K562 (cell line): Measurements from ENCODE around the gene PEX6. TPM values are rescaled to one million over a fixed set of nuclear protein-coding genes. Genes with fewer than 3 reads are reported as not detected.
A peak's percentile ranks its signal among the peaks of the same experiment; 100 is the strongest.

Experiments used
- ATAC-seq: fragments of 200-7000 bp; cut with Tn5 transposase; 3 replicates; pipeline ENCODE4 v1.9.1; 2020; ENCODE audit warnings: moderate library complexity
- BruUV-seq: library from RNA; stranded (reverse); fragments of 400-500 nt; replicated peaks from 2 replicates; lab custom pipeline; 2021; lab: Mats Ljungman, UMichigan
- CTCF ChIA-PET: fragments of 300-600 bp; formaldehyde crosslinking; extraction: SDS; loops from one replicate; lab custom pipeline; 2021; ENCODE audit warnings: low intra/inter-chr PET ratio; lab: Yijun Ruan, JAX
- POLR2A ChIA-PET: fragments of 300-600, 350-650 bp; sonication (Branson Sonifier 250); formaldehyde crosslinking; extraction: SDS; loops from one replicate; lab custom pipeline; 2021; ENCODE audit warnings: antibody characterized with exemption, inconsistent platforms; lab: Yijun Ruan, JAX
- DNase-seq, 4 experiments: peaks; one replicate each; pipeline versions ENCODE4 v3.0.0 to v3.0.0-alpha.2; 2011 to 2018; ENCODE audit warnings: low spot score in 3 of 4, mixed read lengths in 3 of 4; ENCODE audit errors: extremely low read depth in 1 of 4
- FAIRE-seq: peaks from 2 replicates; lab custom pipeline; 2011; peaks lifted over from hg19 to GRCh38; lab: Jason Lieb, UNC
- H2AFZ ChIP-seq: 2 replicates; pipeline ENCODE4 v1.6.0; 2011; ENCODE audit warnings: low read depth, low read length, control low read depth, inconsistent platforms
- H3K27ac ChIP-seq: fragments of 200-600 bp; 3 replicates; pipeline ENCODE4 v1.8.0; 2011; ENCODE audit warnings: low read depth, mild to moderate bottlenecking, control low read depth, inconsistent platforms, low read length, moderate library complexity, mixed read lengths; ENCODE audit errors: extremely low read depth
- H3K27me3 ChIP-seq, 2 experiments: fragments of 300-600 bp in 1 of 2; 2 replicates in 1 of 2; 3 replicates in 1 of 2; pipeline versions ENCODE4 v1.6.0 to v1.8.0; 2011; ENCODE audit warnings: inconsistent platforms in 2 of 2, low read length in 2 of 2, mild to moderate bottlenecking in 1 of 2, mixed read lengths in 1 of 2, moderate library complexity in 1 of 2; ENCODE audit not compliant: control insufficient read depth in 2 of 2, insufficient read depth in 2 of 2
- H3K36me3 ChIP-seq: fragments of 300-600 bp; 3 replicates; pipeline ENCODE4 v1.8.0; 2011; ENCODE audit warnings: mild to moderate bottlenecking, low read length, inconsistent platforms; ENCODE audit not compliant: control insufficient read depth, insufficient read depth
- H3K4me1 ChIP-seq, 2 experiments: fragments of 200-600 bp in 1 of 2; replicated peaks in 1 of 2; 2 replicates in 1 of 2; 3 replicates in 1 of 2; pipeline versions ENCODE4 v1.5.1 to v1.8.0; 2011; ENCODE audit warnings: inconsistent platforms in 2 of 2, low read length in 2 of 2, mild to moderate bottlenecking in 1 of 2, mixed read lengths in 1 of 2, moderate library complexity in 1 of 2; ENCODE audit not compliant: control insufficient read depth in 2 of 2, insufficient read depth in 2 of 2
- H3K4me2 ChIP-seq: 2 replicates; pipeline ENCODE4 v1.6.1; 2011; ENCODE audit warnings: low read length, control low read depth, inconsistent platforms, mixed read lengths; ENCODE audit not compliant: insufficient read depth
- H3K4me3 ChIP-seq: fragments of 200-600 bp; sonication (generic), shearing (Covaris generic); 2 replicates; pipeline ENCODE4 v1.5.1; 2016; ENCODE audit warnings: control low read depth, inconsistent platforms
- H3K79me2 ChIP-seq: fragments of 200-600 bp; 3 replicates; pipeline ENCODE4 v1.8.0; 2011; ENCODE audit warnings: low read length, inconsistent platforms; ENCODE audit not compliant: control insufficient read depth, insufficient read depth
- H3K9ac ChIP-seq, 2 experiments: 2 replicates each; pipeline versions ENCODE4 v1.6.0 to v1.6.1; 2011; ENCODE audit warnings: low read depth in 2 of 2, low read length in 2 of 2, control low read depth in 1 of 2, inconsistent platforms in 1 of 2, mild to moderate bottlenecking in 1 of 2, mixed read lengths in 1 of 2; ENCODE audit not compliant: insufficient read depth in 1 of 2
- H3K9me1 ChIP-seq: one replicate; pipeline ENCODE4 v1.6.0; 2011; ENCODE audit warnings: inconsistent platforms, mild to moderate bottlenecking, low read length, moderate library complexity; ENCODE audit not compliant: control insufficient read depth, insufficient read depth
- H3K9me3 ChIP-seq: replicated peaks from 2 replicates; pipeline ENCODE4 v1.5.1; 2011; ENCODE audit warnings: low read depth, low read length, inconsistent platforms; ENCODE audit not compliant: control insufficient read depth, insufficient read depth
- H4K20me1 ChIP-seq: replicated peaks from 2 replicates; pipeline ENCODE4 v1.6.1; 2011; ENCODE audit warnings: low read length, inconsistent platforms, mixed read lengths; ENCODE audit not compliant: control insufficient read depth, insufficient read depth
- CREM ChIP-seq: IDR thresholded peaks from 2 replicates; pipeline ENCODE4 v1.6.1; 2014; ENCODE audit warnings: antibody characterized with exemption, low read depth
- MCM7 ChIP-seq, 2 experiments: fragments of 450-650 bp; IDR thresholded peaks; 2 replicates each; pipeline ENCODE4 v1.6.1; 2016 to 2018
- RBM14 ChIP-seq: fragments of 200-400 bp; formaldehyde crosslinking; IDR thresholded peaks from 2 replicates; pipeline ENCODE4 v1.6.1; 2018; ENCODE audit warnings: low read depth, mild to moderate bottlenecking, low read length, moderate library complexity, borderline replicate concordance; ENCODE audit not compliant: insufficient read depth
- SIN3A ChIP-seq, 2 experiments: fragments of 150-350 bp in 1 of 2; IDR thresholded peaks; 2 replicates each; pipeline ENCODE4 v1.6.1; 2011 to 2016; ENCODE audit warnings: borderline replicate concordance in 2 of 2, low read depth in 2 of 2, low read length in 2 of 2, mild to moderate bottlenecking in 2 of 2, moderate library complexity in 2 of 2; ENCODE audit not compliant: control insufficient read depth in 1 of 2
- TEAD4 ChIP-seq, 2 experiments: sonication (generic) in 1 of 2; formaldehyde crosslinking in 1 of 2; IDR thresholded peaks; 2 replicates each; pipeline versions ENCODE4 v1.6.1 to v1.8.0; 2012 to 2022; ENCODE audit warnings: borderline replicate concordance in 1 of 2, inconsistent platforms in 1 of 2, low read length in 1 of 2, mild to moderate bottlenecking in 1 of 2, missing genetic modification reagents in 1 of 2
- U2AF2 ChIP-seq: fragments of 200-400 bp; formaldehyde crosslinking; optimal IDR thresholded peaks from 2 replicates; pipeline ENCODE3; 2017; ENCODE audit warnings: low read depth, mild to moderate bottlenecking, low read length
- ZKSCAN8 ChIP-seq: fragments of 200-800 bp; sonication (Bioruptor generic); IDR thresholded peaks from 2 replicates; pipeline ENCODE4 v1.6.1; 2016; ENCODE audit warnings: missing genetic modification characterization, missing compliant biosample characterization
- ZNF282 ChIP-seq: sonication (generic); formaldehyde crosslinking; IDR thresholded peaks from 2 replicates; pipeline ENCODE4 v1.8.1; 2023; ENCODE audit warnings: missing genetic modification reagents
- ZNF3 ChIP-seq: fragments of 250-450 bp; sonication (Bioruptor Pico); IDR thresholded peaks from 2 replicates; pipeline ENCODE4 v1.5.0; 2021; ENCODE audit warnings: mild to moderate bottlenecking, moderate library complexity
- ZNF766 ChIP-seq: fragments of 200-800 bp; sonication (Bioruptor generic); conservative IDR thresholded peaks from 2 replicates; pipeline ENCODE4 v1.6.1; 2016; ENCODE audit warnings: missing genetic modification characterization, missing compliant biosample characterization
- WGBS: fragments of 100-300 bp; shearing (Covaris generic); methylation state at CpG from one replicate; pipeline ENCODE4 v1.1.6; 2016; ENCODE audit warnings: low coverage, mixed read lengths; ENCODE audit not compliant: insufficient coverage; ENCODE audit errors: missing lambda C conversion rate; 5-methylcytosine and 5-hydroxymethylcytosine counted together
- in situ Hi-C: fragments of 300-500 bp; cut with MboI; formaldehyde crosslinking; loops from 4 replicates; pipeline ENCODE4 v1.15.0; 2018; ENCODE audit warnings: inconsistent platforms, mixed read lengths
- intact Hi-C: fragments of 100-400 bp; cut with micrococcal nuclease; formaldehyde crosslinking; loops from 2 replicates; pipeline ENCODE4 v1.14.2; 2022
- polyA plus RNA-seq, 8 experiments: library from polyadenylated mRNA; depleted of rRNA in 4 of 8; stranded (reverse) in 5 of 8; unstranded in 3 of 8; fragments of >200 nt; fragmentation: Nextera tagmentation in 2 of 8; fragmentation: Illumina TruSeq in 1 of 8; extraction: Ambion mirVana in 2 of 8; extraction: Trizol in 1 of 8; gene quantifications; 2 replicates each; pipeline versions ENCODE4 v1.2.1 to v1.2.3, GENCODE V29; 2011 to 2014; ENCODE audit warnings: inconsistent platforms in 1 of 8, missing spikeins in 1 of 8
- total RNA-seq, 7 experiments: library from RNA; depleted of rRNA in 6 of 7; stranded (reverse); fragments of >200 nt in 6 of 7; fragmentation: Illumina TruSeq in 2 of 7; extraction: Trizol in 2 of 7; gene quantifications; 2 replicates each; pipeline versions ENCODE4 v1.2.1 to v1.2.3, GENCODE V29; 2011 to 2021; ENCODE audit warnings: low replicate concordance in 1 of 7
- TF ChIP-seq, protein P1 (sequence below): fragments of 250-450 bp; sonication (Bioruptor Pico); IDR thresholded peaks from 2 replicates; pipeline ENCODE4 v1.4.0; 2020; ENCODE audit warnings: mild to moderate bottlenecking, moderate library complexity, borderline replicate concordance
- TF ChIP-seq, protein P2 (sequence below): fragments of 450-650 bp; IDR thresholded peaks from 2 replicates; pipeline ENCODE4 v1.6.1; 2018; ENCODE audit not compliant: partially characterized antibody

The PEX6 gene
- total and polyA plus RNA-seq, 9 of the 15 experiments (the other 6 are each of a cell fraction or from before 2014, with no cell fraction given): 0.17 to 20.8 (median 6.9) TPM

DNA sequence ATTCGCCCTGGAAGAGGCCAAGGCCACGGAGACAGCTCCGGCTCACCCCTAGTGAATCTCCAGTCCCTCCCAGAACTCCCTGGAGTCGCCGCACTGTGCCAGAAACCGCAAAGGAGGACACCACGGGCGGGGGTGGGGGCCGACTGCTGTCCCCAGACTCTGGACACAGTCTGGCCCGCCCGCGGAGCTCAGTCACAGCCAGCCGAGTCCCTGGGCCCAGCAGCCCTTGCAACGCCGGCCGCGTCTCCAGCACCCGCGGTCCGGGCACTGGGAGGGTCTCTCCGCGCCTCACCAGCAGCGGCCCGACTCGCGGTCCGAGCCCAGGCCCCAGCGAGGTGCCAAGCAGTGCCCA is 518 bp downstream of the PEX6 start:
- no TSS peak for BruUV-seq
- peak overlapping the region; percentile 88 for H3K27ac ChIP-seq
- ATAC-seq (peak; percentile 78), FAIRE-seq (no peak), DNase-seq (peak; percentile 79 to 83 (median 82))
- under 1% methylated on average over 28 of the region's 28 CpGs for WGBS
- ChIA-PET POLR2A (interaction anchor here (0.5 to 2.5 kb wide), 11 partner anchors 8 to 1267 kb away, joined by 3 to 13 read pairs (median 8); partner anchors contain the start of genes CNPY3, KLHDC3, MEA1 and RPL7L1), CTCF (no interaction called here)
- H3K79me2 ChIP-seq: peaks cover 46% of the 10 kb centered on the region
- in situ Hi-C loops: no loop called here
- intact Hi-C loops: loop anchor here (1.0 to 2.0 kb wide), 2 partner anchors 36 to 49 kb away; partner anchors contain the start of genes CNPY3 and KLHDC3
- peaks cover 32% of the 10 kb centered on the region for H3K36me3 ChIP-seq
- H3K9me1 ChIP-seq: no peaks in the 10 kb centered on the region
- H2AFZ ChIP-seq: no peak overlapping the region; the same call in 1 of the 2 replicates
- H3K4me1 ChIP-seq: peaks cover 21 to 32% of the 10 kb centered on the region in 2 experiments; a peak in 4 of 5 replicates
- peak overlapping the region; percentile 90 for H3K4me2 ChIP-seq
- peak overlapping the region; percentile 95 for H3K4me3 ChIP-seq
- peaks cover 5% of the 10 kb centered on the region; the same call in 1 of the 2 replicates for H4K20me1 ChIP-seq
- peak overlapping the region; percentile 96 to 100 for H3K9ac ChIP-seq
- H3K27me3 ChIP-seq: no peaks in the 10 kb centered on the region
- no peaks in the 10 kb centered on the region for H3K9me3 ChIP-seq
- TF ChIP-seq, protein P1, sequence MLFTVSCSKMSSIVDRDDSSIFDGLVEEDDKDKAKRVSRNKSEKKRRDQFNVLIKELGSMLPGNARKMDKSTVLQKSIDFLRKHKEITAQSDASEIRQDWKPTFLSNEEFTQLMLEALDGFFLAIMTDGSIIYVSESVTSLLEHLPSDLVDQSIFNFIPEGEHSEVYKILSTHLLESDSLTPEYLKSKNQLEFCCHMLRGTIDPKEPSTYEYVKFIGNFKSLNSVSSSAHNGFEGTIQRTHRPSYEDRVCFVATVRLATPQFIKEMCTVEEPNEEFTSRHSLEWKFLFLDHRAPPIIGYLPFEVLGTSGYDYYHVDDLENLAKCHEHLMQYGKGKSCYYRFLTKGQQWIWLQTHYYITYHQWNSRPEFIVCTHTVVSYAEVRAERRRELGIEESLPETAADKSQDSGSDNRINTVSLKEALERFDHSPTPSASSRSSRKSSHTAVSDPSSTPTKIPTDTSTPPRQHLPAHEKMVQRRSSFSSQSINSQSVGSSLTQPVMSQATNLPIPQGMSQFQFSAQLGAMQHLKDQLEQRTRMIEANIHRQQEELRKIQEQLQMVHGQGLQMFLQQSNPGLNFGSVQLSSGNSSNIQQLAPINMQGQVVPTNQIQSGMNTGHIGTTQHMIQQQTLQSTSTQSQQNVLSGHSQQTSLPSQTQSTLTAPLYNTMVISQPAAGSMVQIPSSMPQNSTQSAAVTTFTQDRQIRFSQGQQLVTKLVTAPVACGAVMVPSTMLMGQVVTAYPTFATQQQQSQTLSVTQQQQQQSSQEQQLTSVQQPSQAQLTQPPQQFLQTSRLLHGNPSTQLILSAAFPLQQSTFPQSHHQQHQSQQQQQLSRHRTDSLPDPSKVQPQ: no peak
- no peak for TF ChIP-seq U2AF2
- TF ChIP-seq, protein P2, sequence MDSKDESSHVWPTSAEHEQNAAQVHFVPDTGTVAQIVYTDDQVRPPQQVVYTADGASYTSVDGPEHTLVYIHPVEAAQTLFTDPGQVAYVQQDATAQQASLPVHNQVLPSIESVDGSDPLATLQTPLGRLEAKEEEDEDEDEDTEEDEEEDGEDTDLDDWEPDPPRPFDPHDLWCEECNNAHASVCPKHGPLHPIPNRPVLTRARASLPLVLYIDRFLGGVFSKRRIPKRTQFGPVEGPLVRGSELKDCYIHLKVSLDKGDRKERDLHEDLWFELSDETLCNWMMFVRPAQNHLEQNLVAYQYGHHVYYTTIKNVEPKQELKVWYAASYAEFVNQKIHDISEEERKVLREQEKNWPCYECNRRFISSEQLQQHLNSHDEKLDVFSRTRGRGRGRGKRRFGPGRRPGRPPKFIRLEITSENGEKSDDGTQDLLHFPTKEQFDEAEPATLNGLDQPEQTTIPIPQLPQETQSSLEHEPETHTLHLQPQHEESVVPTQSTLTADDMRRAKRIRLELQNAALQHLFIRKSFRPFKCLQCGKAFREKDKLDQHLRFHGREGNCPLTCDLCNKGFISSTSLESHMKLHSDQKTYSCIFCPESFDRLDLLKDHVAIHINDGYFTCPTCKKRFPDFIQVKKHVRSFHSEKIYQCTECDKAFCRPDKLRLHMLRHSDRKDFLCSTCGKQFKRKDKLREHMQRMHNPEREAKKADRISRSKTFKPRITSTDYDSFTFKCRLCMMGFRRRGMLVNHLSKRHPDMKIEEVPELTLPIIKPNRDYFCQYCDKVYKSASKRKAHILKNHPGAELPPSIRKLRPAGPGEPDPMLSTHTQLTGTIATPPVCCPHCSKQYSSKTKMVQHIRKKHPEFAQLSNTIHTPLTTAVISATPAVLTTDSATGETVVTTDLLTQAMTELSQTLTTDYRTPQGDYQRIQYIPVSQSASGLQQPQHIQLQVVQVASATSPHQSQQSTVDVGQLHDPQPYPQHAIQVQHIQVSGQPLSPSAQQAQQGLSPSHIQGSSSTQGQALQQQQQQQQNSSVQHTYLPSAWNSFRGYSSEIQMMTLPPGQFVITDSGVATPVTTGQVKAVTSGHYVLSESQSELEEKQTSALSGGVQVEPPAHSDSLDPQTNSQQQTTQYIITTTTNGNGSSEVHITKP: peak; percentile 34
- no peak for TF ChIP-seq MCM7 (IDR thresholded peaks at IDR 0.05)
- 0 out of 2 replicates have a peak, but pooled peaks have one; percentile 54 for TF ChIP-seq RBM14
- no peak for TF ChIP-seq ZKSCAN8 (CRISPR knock-in tag)
- TF ChIP-seq ZNF282 (CRISPR knock-in tag): no peak
- no peak for TF ChIP-seq TEAD4 (IDR thresholded peaks at IDR 0.05; ENCODE audit: low read length)
- TF ChIP-seq TEAD4 (CRISPR knock-in tag; IDR thresholded peaks at IDR 0.05; ENCODE audit: borderline replicate concordance): no peak
- TF ChIP-seq ZNF766 (CRISPR knock-in tag): no peak
- no peak for TF ChIP-seq ZNF3 (CRISPR knock-in tag)
- peak in 1 of 2 experiments; percentile 60; a peak in 1 of 4 replicates for TF ChIP-seq SIN3A (IDR thresholded peaks at IDR 0.05; ENCODE audit: borderline replicate concordance in 2 of 2, control insufficient read depth in 1 of 2, low read depth in 2 of 2, low read length in 2 of 2)
- peak; percentile 35; the same call in 1 of the 2 replicates for TF ChIP-seq CREM
